HepG2 (cell line): ENCODE data around the gene NOTUM. TPM values are rescaled to one million over a fixed set of nuclear protein-coding genes. Genes with fewer than 3 reads are reported as not detected.
A peak's percentile ranks its signal among the peaks of the same experiment; 100 is the strongest.

Source experiments
- BRD4 ChIP-seq: sonication (generic); formaldehyde crosslinking; IDR thresholded peaks from 2 replicates; pipeline ENCODE4 v1.4.0; 2020; ENCODE audit warnings: missing genetic modification reagents
- ELF1 ChIP-seq: sonication (generic); formaldehyde crosslinking; IDR thresholded peaks from 2 replicates; pipeline ENCODE4 v1.4.0; 2020; ENCODE audit warnings: missing genetic modification reagents
- GZF1 ChIP-seq: sonication (generic); formaldehyde crosslinking; IDR thresholded peaks from 2 replicates; pipeline ENCODE4 v1.5.1; 2020; ENCODE audit warnings: mild to moderate bottlenecking, missing genetic modification reagents
- KDM5B ChIP-seq: sonication (generic); formaldehyde crosslinking; IDR thresholded peaks from 2 replicates; pipeline ENCODE4 v1.4.0; 2020; ENCODE audit warnings: missing genetic modification reagents, mild to moderate bottlenecking, borderline replicate concordance
- MYNN ChIP-seq: sonication (generic); formaldehyde crosslinking; IDR thresholded peaks from 2 replicates; pipeline ENCODE4 v1.4.0; 2020; ENCODE audit warnings: mild to moderate bottlenecking, low read depth, missing genetic modification reagents
- NAIF1 ChIP-seq: sonication (generic); formaldehyde crosslinking; IDR thresholded peaks from 2 replicates; pipeline ENCODE4 v1.5.0; 2020; ENCODE audit warnings: mild to moderate bottlenecking, missing genetic modification reagents, borderline replicate concordance
- NFATC3 ChIP-seq: sonication (generic); formaldehyde crosslinking; IDR thresholded peaks from 2 replicates; pipeline ENCODE4 v1.5.1; 2020; ENCODE audit warnings: mild to moderate bottlenecking, missing genetic modification reagents
- NONO ChIP-seq, 2 experiments: fragments of 450-650 bp in 1 of 2; sonication (generic) in 1 of 2; formaldehyde crosslinking in 1 of 2; IDR thresholded peaks in 1 of 2; conservative IDR thresholded peaks in 1 of 2; 2 replicates each; pipeline versions ENCODE4 v1.6.1 to v1.8.0; 2017 to 2022; ENCODE audit warnings: mild to moderate bottlenecking in 1 of 2, missing genetic modification reagents in 1 of 2, moderate library complexity in 1 of 2
- PHF21A ChIP-seq: sonication (generic); formaldehyde crosslinking; IDR thresholded peaks from 2 replicates; pipeline ENCODE4 v1.5.0; 2020; ENCODE audit warnings: mild to moderate bottlenecking, missing genetic modification reagents
- PHF8 ChIP-seq: sonication (generic); formaldehyde crosslinking; IDR thresholded peaks from 2 replicates; pipeline ENCODE4 v1.5.0; 2020; ENCODE audit warnings: missing genetic modification reagents
- POGK ChIP-seq: sonication (generic); formaldehyde crosslinking; conservative IDR thresholded peaks from 2 replicates; pipeline ENCODE4 v1.8.0; 2022; ENCODE audit warnings: mild to moderate bottlenecking, moderate library complexity, missing genetic modification reagents
- RAD51 ChIP-seq: fragments of 450-650 bp; IDR thresholded peaks from 2 replicates; pipeline ENCODE4 v1.6.1; 2016; ENCODE audit warnings: borderline replicate concordance
- SAP130 ChIP-seq: IDR thresholded peaks from 2 replicates; pipeline ENCODE4 v1.6.1; 2016; ENCODE audit warnings: low read depth
- SNAPC4 ChIP-seq: sonication (generic); formaldehyde crosslinking; IDR thresholded peaks from 2 replicates; pipeline ENCODE4 v1.4.0; 2020; ENCODE audit warnings: mild to moderate bottlenecking, missing genetic modification reagents
- SOX5 ChIP-seq: IDR thresholded peaks from 2 replicates; pipeline ENCODE4 v1.6.1; 2016; ENCODE audit warnings: borderline replicate concordance
- TBX3 ChIP-seq: fragments of 450-650 bp; IDR thresholded peaks from 2 replicates; pipeline ENCODE4 v1.6.1; 2017; ENCODE audit warnings: antibody characterized with exemption, mild to moderate bottlenecking, inconsistent platforms, borderline replicate concordance
- ZNF331 ChIP-seq: sonication (generic); formaldehyde crosslinking; IDR thresholded peaks from 2 replicates; pipeline ENCODE4 v1.4.0; 2020; ENCODE audit warnings: missing genetic modification reagents
- ZNF33B ChIP-seq: sonication (generic); formaldehyde crosslinking; IDR thresholded peaks from 2 replicates; pipeline ENCODE4 v1.5.1; 2020; ENCODE audit warnings: mild to moderate bottlenecking, missing genetic modification reagents
- ZNF552 ChIP-seq: sonication (generic); formaldehyde crosslinking; IDR thresholded peaks from 2 replicates; pipeline ENCODE4 v1.9.0; 2022; ENCODE audit warnings: missing genetic modification reagents, mild to moderate bottlenecking, borderline replicate concordance
- ZNF773 ChIP-seq: sonication (generic); formaldehyde crosslinking; IDR thresholded peaks from 2 replicates; pipeline ENCODE4 v1.4.0; 2020; ENCODE audit warnings: missing genetic modification reagents, borderline replicate concordance
- ZSCAN9 ChIP-seq: IDR thresholded peaks from 2 replicates; pipeline ENCODE4 v1.6.1; 2016; ENCODE audit warnings: borderline replicate concordance
- polyA plus RNA-seq, 8 experiments: library from polyadenylated mRNA; depleted of rRNA in 3 of 8; stranded (reverse) in 7 of 8; unstranded in 1 of 8; fragments of >200 nt; fragmentation: Illumina TruSeq in 4 of 8; extraction: Trizol in 4 of 8; gene quantifications; 2 replicates each; pipeline versions ENCODE4 v1.2.1 to v1.2.3, GENCODE V29; 2011 to 2016; ENCODE audit warnings: low read depth in 4 of 8, missing spikeins in 1 of 8, mixed read lengths in 1 of 8; ENCODE audit not compliant: insufficient read depth in 1 of 8
- total RNA-seq, 5 experiments: library from RNA; depleted of rRNA; stranded (reverse); fragments of >200 nt; fragmentation: Illumina TruSeq; extraction: Trizol; gene quantifications; 2 replicates each; pipeline ENCODE4 v1.2.3, GENCODE V29; 2016; ENCODE audit warnings: low read depth in 1 of 5
- TF ChIP-seq, protein P1 (sequence below): sonication (generic); formaldehyde crosslinking; IDR thresholded peaks from 2 replicates; pipeline ENCODE4 v1.5.1; 2020; ENCODE audit warnings: mild to moderate bottlenecking, missing genetic modification reagents, moderate library complexity

Gene NOTUM
- total and polyA plus RNA-seq, 2 of the 13 experiments (the other 11 are each of a cell fraction or from before 2014, with no cell fraction given) = 150 to 160 TPM

GRCh38 chr17:81902653-81903414 is 58.2 kb downstream of the NOTUM start (continued):
- no peak for TF ChIP-seq SNAPC4 (CRISPR knock-in tag)
- no peak for TF ChIP-seq TBX3
- no peak for TF ChIP-seq PHF8
- no peak; the same call in 1 of the 2 replicates for TF ChIP-seq SAP130 (CRISPR knock-in tag)
- peak; percentile 47; the same call in 1 of the 2 replicates for TF ChIP-seq ZNF33B (CRISPR knock-in tag)
- peak; percentile 38; the same call in 1 of the 2 replicates for TF ChIP-seq POGK (CRISPR knock-in tag)
- no peak for TF ChIP-seq RAD51
- no peak for TF ChIP-seq NAIF1
- 0 out of 2 replicates have a peak, but pooled peaks have one; percentile 22 for TF ChIP-seq GZF1 (CRISPR knock-in tag)
- no peak for TF ChIP-seq BRD4
- TF ChIP-seq ZNF773 (CRISPR knock-in tag) = peak; percentile 18; the same call in 1 of the 2 replicates
- TF ChIP-seq KDM5B (CRISPR knock-in tag) = no peak; the same call in 1 of the 2 replicates
- TF ChIP-seq ZSCAN9 (CRISPR knock-in tag) = no peak
- no peak for TF ChIP-seq ELF1
- TF ChIP-seq NONO (IDR thresholded peaks at IDR 0.05) = no peak
- TF ChIP-seq NONO (CRISPR knock-in tag; conservative IDR thresholded peaks at IDR 0.05) = no peak
- TF ChIP-seq MYNN (CRISPR knock-in tag) = no peak
- TF ChIP-seq PHF21A (CRISPR knock-in tag) = no peak
- TF ChIP-seq SOX5 = no peak
- no peak; the same call in 1 of the 2 replicates for TF ChIP-seq ZNF331 (CRISPR knock-in tag)
- peak; percentile 37; the same call in 1 of the 2 replicates for TF ChIP-seq ZNF552 (CRISPR knock-in tag)
- TF ChIP-seq, protein P1, sequence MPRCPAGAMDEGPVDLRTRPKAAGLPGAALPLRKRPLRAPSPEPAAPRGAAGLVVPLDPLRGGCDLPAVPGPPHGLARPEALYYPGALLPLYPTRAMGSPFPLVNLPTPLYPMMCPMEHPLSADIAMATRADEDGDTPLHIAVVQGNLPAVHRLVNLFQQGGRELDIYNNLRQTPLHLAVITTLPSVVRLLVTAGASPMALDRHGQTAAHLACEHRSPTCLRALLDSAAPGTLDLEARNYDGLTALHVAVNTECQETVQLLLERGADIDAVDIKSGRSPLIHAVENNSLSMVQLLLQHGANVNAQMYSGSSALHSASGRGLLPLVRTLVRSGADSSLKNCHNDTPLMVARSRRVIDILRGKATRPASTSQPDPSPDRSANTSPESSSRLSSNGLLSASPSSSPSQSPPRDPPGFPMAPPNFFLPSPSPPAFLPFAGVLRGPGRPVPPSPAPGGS (CRISPR knock-in tag) = no peak
- TF ChIP-seq NFATC3 (CRISPR knock-in tag) = 0 out of 2 replicates have a peak, but pooled peaks have one; percentile 43
